COLO668 (cell line): ENCODE measurements around the gene HGFAC.
A peak's percentile ranks its signal among the peaks of the same experiment; 100 is the strongest.

Source experiments
- DNase-seq: peaks from one replicate; lab custom pipeline; 2025; ENCODE audit not compliant: unreplicated experiment; lab: John Stamatoyannopoulos, UW

Gene HGFAC

GRCh38 chr4:3485011-3485791, 43.4 kb downstream of the HGFAC start:
- peak; percentile 76 for DNase-seq

GRCh38 chr4:3485886-3486540, 44.2 kb downstream of the HGFAC start:
- DNase-seq, result no peak

GRCh38 chr4:3486541-3487540, 45.1 kb downstream of the HGFAC start:
- DNase-seq, result peak; percentile 70

- DNase-seq, result no peak
These were observed 46.1 kb downstream of the HGFAC start for GRCh38 chr4:3487861-3488260.

GRCh38 chr4:3488820-3489219, 47.1 kb downstream of the HGFAC start:
- DNase-seq, result no peak

GRCh38 chr4:3489451-3489962, 47.7 kb downstream of the HGFAC start:
- DNase-seq, result peak; percentile 11

- no peak for DNase-seq
These were observed 50.1 kb downstream of the HGFAC start for GRCh38 chr4:3491681-3492405.

GRCh38 chr4:3492741-3493719, 51.3 kb downstream of the HGFAC start:
- no peak for DNase-seq

GRCh38 chr4:3493720-3494461, 52.1 kb downstream of the HGFAC start:
- DNase-seq, result no peak

GRCh38 chr4:3494462-3494871, 52.7 kb downstream of the HGFAC start:
- no peak for DNase-seq

- no peak for DNase-seq
These were observed 53.6 kb downstream of the HGFAC start for GRCh38 chr4:3495204-3495975.

GRCh38 chr4:3496021-3496420, 54.3 kb downstream of the HGFAC start:
- no peak for DNase-seq

GRCh38 chr4:3497095-3497494, 55.3 kb downstream of the HGFAC start:
- DNase-seq, result no peak

GRCh38 chr4:3497523-3498389, 56.0 kb downstream of the HGFAC start:
- DNase-seq, result no peak

- DNase-seq, result no peak
These were observed 56.6 kb downstream of the HGFAC start for GRCh38 chr4:3498407-3498806.
